IMR-90 (cell line): ENCODE data around the gene SLC25A17. TPM values are rescaled to one million over a fixed set of nuclear protein-coding genes. Genes with fewer than 3 reads are reported as not detected.
A peak's percentile ranks its signal among the peaks of the same experiment; 100 is the strongest.

ENCODE experiments used
- ATAC-seq: fragments of 200-7000 bp; cut with Tn5 transposase; 2 replicates; pipeline ENCODE4 v1.9.1; 2020; ENCODE audit warnings: low read depth, mild to moderate bottlenecking, moderate library complexity
- BruUV-seq: library from RNA; stranded (reverse); fragments of 400-500 nt; replicated peaks from 2 replicates; lab custom pipeline; 2021; lab: Mats Ljungman, UMichigan
- CTCF ChIA-PET: fragments of 300-600 bp; formaldehyde crosslinking; extraction: SDS; loops from one replicate; lab custom pipeline; 2021; ENCODE audit warnings: antibody characterized with exemption; lab: Yijun Ruan, JAX
- POLR2A ChIA-PET: fragments of 300-600 bp; sonication (Branson Sonifier 250); formaldehyde crosslinking; loops from one replicate; lab custom pipeline; 2022; ENCODE audit warnings: antibody characterized with exemption; ENCODE audit not compliant: unreplicated experiment; lab: Charles Lee
- DNase-seq: peaks from one replicate; pipeline ENCODE4 v3.0.0; 2013
- H2AFZ ChIP-seq: replicated peaks from 2 replicates; pipeline ENCODE3; 2013; ENCODE audit warnings: low read length, mild to moderate bottlenecking; ENCODE audit not compliant: poor library complexity
- H2AK5ac ChIP-seq: 2 replicates; pipeline ENCODE4 v1.6.1; 2013; ENCODE audit warnings: low read depth, low read length, inconsistent platforms
- H2AK9ac ChIP-seq: replicated peaks from 2 replicates; pipeline ENCODE3; 2013; ENCODE audit warnings: mild to moderate bottlenecking, low read depth, low read length, moderate library complexity; ENCODE audit not compliant: poor library complexity
- H2BK120ac ChIP-seq: 2 replicates; pipeline ENCODE4 v1.6.1; 2013; ENCODE audit warnings: low read depth, low read length, inconsistent platforms
- H2BK15ac ChIP-seq: 3 replicates; pipeline ENCODE4 v1.6.1; 2013; ENCODE audit warnings: low read depth, low read length, inconsistent platforms
- H2BK20ac ChIP-seq: 2 replicates; pipeline ENCODE4 v1.6.1; 2013; ENCODE audit warnings: low read depth, mild to moderate bottlenecking, inconsistent platforms, low read length, moderate library complexity
- H2BK5ac ChIP-seq: 2 replicates; pipeline ENCODE4 v1.6.1; 2013; ENCODE audit warnings: mild to moderate bottlenecking, low read depth, low read length, inconsistent platforms; ENCODE audit not compliant: poor library complexity, severe bottlenecking
- H3K14ac ChIP-seq: replicated peaks from 2 replicates; pipeline ENCODE4 v1.6.1; 2013; ENCODE audit warnings: low read depth, low read length, inconsistent platforms
- H3K18ac ChIP-seq: 2 replicates; pipeline ENCODE4 v1.6.1; 2013; ENCODE audit warnings: low read depth, low read length, control low read depth
- H3K23ac ChIP-seq: 2 replicates; pipeline ENCODE4 v1.6.1; 2013; ENCODE audit warnings: low read depth, low read length, inconsistent platforms
- H3K27ac ChIP-seq: 2 replicates; pipeline ENCODE4 v1.5.1; 2013; ENCODE audit warnings: mild to moderate bottlenecking, control low read depth, low read length; ENCODE audit not compliant: insufficient read depth
- H3K27me3 ChIP-seq: 2 replicates; pipeline ENCODE4 v1.6.1; 2013; ENCODE audit warnings: low read length; ENCODE audit not compliant: control insufficient read depth, insufficient read depth
- H3K36me3 ChIP-seq: 2 replicates; pipeline ENCODE4 v1.6.1; 2013; ENCODE audit warnings: low read length, mixed read lengths; ENCODE audit not compliant: control insufficient read depth, insufficient read depth
- H3K4ac ChIP-seq: 2 replicates; pipeline ENCODE4 v1.6.1; 2013; ENCODE audit warnings: low read depth, low read length, inconsistent platforms
- H3K4me1 ChIP-seq: 2 replicates; pipeline ENCODE4 v1.6.1; 2013; ENCODE audit warnings: low read length, mixed read lengths; ENCODE audit not compliant: control insufficient read depth, insufficient read depth
- H3K4me2 ChIP-seq: 2 replicates; pipeline ENCODE4 v1.6.1; 2013; ENCODE audit warnings: low read depth, mild to moderate bottlenecking, control low read depth, low read length, moderate library complexity
- H3K4me3 ChIP-seq: 2 replicates; pipeline ENCODE4 v1.5.1; 2013; ENCODE audit warnings: low read depth, mild to moderate bottlenecking, control low read depth, low read length, moderate library complexity; ENCODE audit not compliant: insufficient read depth
- H3K56ac ChIP-seq: 2 replicates; pipeline ENCODE4 v1.6.1; 2013; ENCODE audit warnings: low read length, inconsistent platforms; ENCODE audit not compliant: insufficient read depth; ENCODE audit errors: extremely low read depth
- H3K79me1 ChIP-seq, 2 experiments: 2 replicates each; pipeline ENCODE4 v1.6.1; 2013; ENCODE audit warnings: low read length in 2 of 2, inconsistent platforms in 1 of 2, low read depth in 1 of 2
- H3K9ac ChIP-seq: 2 replicates; pipeline ENCODE4 v1.6.1; 2013; ENCODE audit warnings: low read depth, low read length, control low read depth
- H3K9me1 ChIP-seq: 2 replicates; pipeline ENCODE4 v1.6.1; 2013; ENCODE audit warnings: low read length, inconsistent platforms; ENCODE audit not compliant: insufficient read depth
- H3K9me3 ChIP-seq: 2 replicates; pipeline ENCODE4 v1.6.1; 2013; ENCODE audit warnings: low read length; ENCODE audit not compliant: control insufficient read depth, insufficient read depth
- H4K20me1 ChIP-seq: 2 replicates; pipeline ENCODE4 v1.6.1; 2013; ENCODE audit warnings: low read length, inconsistent platforms; ENCODE audit not compliant: insufficient read depth
- H4K5ac ChIP-seq: 2 replicates; pipeline ENCODE4 v1.6.1; 2013; ENCODE audit warnings: mild to moderate bottlenecking, low read depth, low read length, control low read depth
- H4K8ac ChIP-seq, 2 experiments: 2 replicates each; pipeline ENCODE4 v1.6.1; 2013; ENCODE audit warnings: low read depth in 2 of 2, low read length in 2 of 2, control low read depth in 1 of 2, inconsistent platforms in 1 of 2
- H4K91ac ChIP-seq: 2 replicates; pipeline ENCODE4 v1.6.1; 2013; ENCODE audit warnings: low read depth, low read length, inconsistent platforms; ENCODE audit not compliant: insufficient read depth
- FOS ChIP-seq: fragments of 150-350 bp; IDR thresholded peaks from 2 replicates; pipeline ENCODE4 v1.6.1; 2016; ENCODE audit warnings: low read depth, low read length
- MAFK ChIP-seq: IDR thresholded peaks from 2 replicates; pipeline ENCODE4 v1.6.1; 2012; ENCODE audit warnings: low read depth, low read length, improper control_type of control experiment
- MAZ ChIP-seq: IDR thresholded peaks from 2 replicates; pipeline ENCODE4 v1.6.1; 2012; ENCODE audit warnings: low read depth, mild to moderate bottlenecking, low read length, improper control_type of control experiment, moderate library complexity, borderline replicate concordance
- RCOR1 ChIP-seq: IDR thresholded peaks from 2 replicates; pipeline ENCODE4 v1.6.1; 2012; ENCODE audit warnings: mild to moderate bottlenecking, low read length, improper control_type of control experiment; ENCODE audit not compliant: insufficient replicate concordance
- WGBS, 2 experiments: methylation state at CpG; one replicate each; pipeline versions ENCODE4 v1.1.5 to v1.1.7; 2013; ENCODE audit warnings: missing lambda C conversion rate in 2 of 2; ENCODE audit not compliant: insufficient read length in 1 of 2; ENCODE audit errors: extremely low coverage in 2 of 2; 5-methylcytosine and 5-hydroxymethylcytosine counted together
- dilution Hi-C: fragments of 300-500 bp; cut with HindIII; formaldehyde crosslinking; loops from one replicate; pipeline ENCODE4 v1.14.3; 2018; ENCODE audit warnings: low sequenced_read_pairs; ENCODE audit not compliant: unreplicated experiment
- in situ Hi-C: fragments of 300-500 bp; cut with MboI; formaldehyde crosslinking; loops from 3 replicates; pipeline ENCODE4 v1.14.3; 2019; ENCODE audit warnings: low sequenced_read_pairs, inconsistent platforms, mixed read lengths
- intact Hi-C: fragments of 100-400 bp; cut with micrococcal nuclease; formaldehyde crosslinking; loops from 2 replicates; pipeline ENCODE4 v1.10.0; 2022
- polyA plus RNA-seq, 3 experiments: library from polyadenylated mRNA; depleted of rRNA; stranded (reverse); fragments of >200 nt; gene quantifications; 2 replicates each; pipeline ENCODE4 v1.2.3, GENCODE V29; 2012; ENCODE audit warnings: low replicate concordance in 1 of 3
- total RNA-seq: library from RNA; depleted of rRNA; stranded (reverse); fragments of >200 nt; gene quantifications from 2 replicates; pipeline ENCODE4 v1.2.3, GENCODE V29; 2012

The SLC25A17 gene
- total and polyA plus RNA-seq, 2 of the 4 experiments (the other 2 are of a cell fraction): 19.6 to 36.0 TPM

GRCh38 chr22:40834619-40835018, 15.5 kb upstream of the SLC25A17 start:
- intact Hi-C loops (no loop called here), dilution Hi-C loops (no loop called here), in situ Hi-C loops (loop anchor here (10.0 kb wide), 1 partner anchor 320 kb away; no protein-coding TSS in a partner anchor)
- ChIA-PET POLR2A (no interaction called here), CTCF (interaction anchor here (1.4 kb wide), 1 partner anchor 15 kb away, joined by 6 read pairs; the partner anchor contains the start of gene SLC25A17)
- ATAC-seq: no peak
- Histone ChIP-seq H3K36me3 (peaks cover 49% of the 10 kb centered on the region), H2AK5ac (no peak overlapping the region), H3K4ac (no peak overlapping the region), H2BK120ac (no peak overlapping the region), H3K18ac (no peak overlapping the region), H2BK20ac (no peak overlapping the region), H3K79me1 (peaks cover 21 to 25% of the 10 kb centered on the region in 2 experiments), H4K91ac (no peak overlapping the region), H3K56ac (no peak overlapping the region), H2BK5ac (no peak overlapping the region), H2AK9ac (no peak overlapping the region), H3K4me1 (no peaks in the 10 kb centered on the region), H4K5ac (no peak overlapping the region), H3K9me1 (no peaks in the 10 kb centered on the region; the same call in 1 of the 2 replicates), H3K4me2 (no peak overlapping the region), H3K4me3 (no peak overlapping the region), H3K14ac (no peak overlapping the region), H3K9ac (no peak overlapping the region), H3K9me3 (no peaks in the 10 kb centered on the region), H2AFZ (no peak overlapping the region), H4K8ac (no peak overlapping the region), H2BK15ac (no peak overlapping the region), H4K20me1 (peaks cover 7% of the 10 kb centered on the region), H3K27me3 (no peaks in the 10 kb centered on the region), H3K27ac (no peak overlapping the region), H3K23ac (no peak overlapping the region)
- no peak for DNase-seq
- BruUV-seq: no TSS peak
- no CpG with 5 or more reads among the region's 3 CpGs for WGBS, 2 experiments
- peak; percentile 92 for TF ChIP-seq MAFK
- no peak for TF ChIP-seq MAZ
- TF ChIP-seq RCOR1: no peak
- no peak for TF ChIP-seq FOS
